ENCODE results near the gene IRF3.

IRF3 gene

DNA sequence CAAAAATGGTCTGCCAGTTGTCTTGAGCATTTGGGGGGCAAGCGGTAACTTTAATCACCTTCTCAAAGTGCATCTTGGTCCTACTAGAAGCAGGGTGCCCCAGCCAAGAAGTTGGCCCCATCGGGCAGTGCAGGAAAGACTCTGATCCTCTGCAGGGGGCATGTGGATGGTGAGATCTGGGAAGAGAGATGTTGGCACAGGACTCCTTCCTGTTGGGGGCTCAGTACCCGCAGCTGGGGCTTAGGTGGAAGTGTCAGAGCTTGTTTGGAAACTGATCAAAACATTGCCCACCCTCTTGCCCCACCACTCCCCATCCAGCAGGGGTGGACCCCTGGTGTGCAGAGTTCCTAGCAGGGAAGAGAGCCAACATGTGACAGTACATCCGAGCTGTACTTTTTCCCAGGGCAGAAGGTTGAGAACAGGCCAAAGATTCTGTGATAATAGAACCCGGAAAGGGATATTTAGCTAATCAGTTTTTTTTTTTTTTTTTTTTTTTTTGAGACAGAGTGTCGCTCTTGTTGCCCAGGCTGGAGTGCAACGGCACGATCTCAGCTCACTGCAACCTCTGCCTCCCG is 34.6 kb downstream of the IRF3 start:
- TF ChIP-seq SIN3A (IDR thresholded peaks at IDR 0.05; ENCODE audit: borderline replicate concordance, insufficient read depth, low read length): no peak
- 0 out of 2 replicates have a peak, but pooled peaks have one; percentile 28 for TF ChIP-seq POLR2AphosphoS5 (IDR thresholded peaks at IDR 0.05; ENCODE audit: low read depth, low read length)
- TF ChIP-seq FOXP2 (optimal IDR thresholded peaks at IDR 0.05; ENCODE audit: borderline replicate concordance, extremely low read depth, extremely low read length, insufficient read depth): no peak

DNA sequence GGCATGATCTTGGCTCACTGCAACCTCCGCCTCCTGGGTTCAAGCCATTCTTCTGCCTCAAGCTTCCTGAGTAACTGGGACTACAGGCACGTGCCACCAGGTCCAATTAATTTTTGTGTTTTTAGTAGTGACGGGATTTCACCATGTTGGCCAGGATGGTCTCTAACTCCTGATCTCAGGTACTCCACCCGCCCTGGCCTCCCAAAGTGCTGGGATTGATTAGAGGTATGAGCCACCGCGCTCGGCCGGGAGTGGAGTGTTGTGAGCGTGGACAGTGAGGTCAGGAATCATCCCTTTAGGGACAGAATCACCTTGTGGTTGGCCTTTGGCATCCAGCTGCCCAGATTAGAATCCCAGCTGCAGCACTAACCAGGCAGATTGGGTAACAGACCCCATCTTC is 36.0 kb downstream of the IRF3 start:
- no peak for TF ChIP-seq SIN3A (IDR thresholded peaks at IDR 0.05; ENCODE audit: borderline replicate concordance, insufficient read depth, low read length)
- no peak for TF ChIP-seq FOXP2 (optimal IDR thresholded peaks at IDR 0.05; ENCODE audit: borderline replicate concordance, extremely low read depth, extremely low read length, insufficient read depth)

DNA sequence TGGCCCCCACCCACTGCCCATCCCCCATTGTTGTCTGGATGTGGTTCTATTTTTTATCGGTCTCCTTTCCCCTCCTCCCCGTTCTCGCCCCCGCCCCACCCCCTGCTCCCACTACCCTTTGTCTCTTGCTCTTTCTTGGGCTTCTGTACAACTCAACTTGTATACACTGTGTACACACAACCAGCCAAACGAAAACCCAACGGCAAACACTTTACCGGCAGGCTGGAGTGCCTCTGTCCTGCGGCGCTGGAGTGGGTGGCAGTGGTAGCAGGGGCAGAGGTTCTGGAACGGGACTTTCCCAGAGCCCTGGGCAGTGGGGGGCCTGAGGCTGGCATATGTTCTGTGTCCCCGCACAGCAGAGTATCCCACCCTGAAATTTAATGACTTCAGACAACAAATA is 39.4 kb downstream of the IRF3 start:
- TF ChIP-seq SIN3A (IDR thresholded peaks at IDR 0.05; ENCODE audit: borderline replicate concordance, insufficient read depth, low read length): no peak
- no peak for TF ChIP-seq TAF1 (IDR thresholded peaks at IDR 0.05; ENCODE audit: borderline replicate concordance, insufficient read depth, low read length)
- TF ChIP-seq, protein P1, sequence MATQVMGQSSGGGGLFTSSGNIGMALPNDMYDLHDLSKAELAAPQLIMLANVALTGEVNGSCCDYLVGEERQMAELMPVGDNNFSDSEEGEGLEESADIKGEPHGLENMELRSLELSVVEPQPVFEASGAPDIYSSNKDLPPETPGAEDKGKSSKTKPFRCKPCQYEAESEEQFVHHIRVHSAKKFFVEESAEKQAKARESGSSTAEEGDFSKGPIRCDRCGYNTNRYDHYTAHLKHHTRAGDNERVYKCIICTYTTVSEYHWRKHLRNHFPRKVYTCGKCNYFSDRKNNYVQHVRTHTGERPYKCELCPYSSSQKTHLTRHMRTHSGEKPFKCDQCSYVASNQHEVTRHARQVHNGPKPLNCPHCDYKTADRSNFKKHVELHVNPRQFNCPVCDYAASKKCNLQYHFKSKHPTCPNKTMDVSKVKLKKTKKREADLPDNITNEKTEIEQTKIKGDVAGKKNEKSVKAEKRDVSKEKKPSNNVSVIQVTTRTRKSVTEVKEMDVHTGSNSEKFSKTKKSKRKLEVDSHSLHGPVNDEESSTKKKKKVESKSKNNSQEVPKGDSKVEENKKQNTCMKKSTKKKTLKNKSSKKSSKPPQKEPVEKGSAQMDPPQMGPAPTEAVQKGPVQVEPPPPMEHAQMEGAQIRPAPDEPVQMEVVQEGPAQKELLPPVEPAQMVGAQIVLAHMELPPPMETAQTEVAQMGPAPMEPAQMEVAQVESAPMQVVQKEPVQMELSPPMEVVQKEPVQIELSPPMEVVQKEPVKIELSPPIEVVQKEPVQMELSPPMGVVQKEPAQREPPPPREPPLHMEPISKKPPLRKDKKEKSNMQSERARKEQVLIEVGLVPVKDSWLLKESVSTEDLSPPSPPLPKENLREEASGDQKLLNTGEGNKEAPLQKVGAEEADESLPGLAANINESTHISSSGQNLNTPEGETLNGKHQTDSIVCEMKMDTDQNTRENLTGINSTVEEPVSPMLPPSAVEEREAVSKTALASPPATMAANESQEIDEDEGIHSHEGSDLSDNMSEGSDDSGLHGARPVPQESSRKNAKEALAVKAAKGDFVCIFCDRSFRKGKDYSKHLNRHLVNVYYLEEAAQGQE (IDR thresholded peaks at IDR 0.05; ENCODE audit: insufficient read depth in 1 of 2, low read depth in 2 of 2, low read length in 2 of 2): no peak
- TF ChIP-seq POLR2AphosphoS5 (IDR thresholded peaks at IDR 0.05; ENCODE audit: low read depth, low read length): no peak
- TF ChIP-seq FOXP2 (optimal IDR thresholded peaks at IDR 0.05; ENCODE audit: borderline replicate concordance, extremely low read depth, extremely low read length, insufficient read depth): no peak

DNA sequence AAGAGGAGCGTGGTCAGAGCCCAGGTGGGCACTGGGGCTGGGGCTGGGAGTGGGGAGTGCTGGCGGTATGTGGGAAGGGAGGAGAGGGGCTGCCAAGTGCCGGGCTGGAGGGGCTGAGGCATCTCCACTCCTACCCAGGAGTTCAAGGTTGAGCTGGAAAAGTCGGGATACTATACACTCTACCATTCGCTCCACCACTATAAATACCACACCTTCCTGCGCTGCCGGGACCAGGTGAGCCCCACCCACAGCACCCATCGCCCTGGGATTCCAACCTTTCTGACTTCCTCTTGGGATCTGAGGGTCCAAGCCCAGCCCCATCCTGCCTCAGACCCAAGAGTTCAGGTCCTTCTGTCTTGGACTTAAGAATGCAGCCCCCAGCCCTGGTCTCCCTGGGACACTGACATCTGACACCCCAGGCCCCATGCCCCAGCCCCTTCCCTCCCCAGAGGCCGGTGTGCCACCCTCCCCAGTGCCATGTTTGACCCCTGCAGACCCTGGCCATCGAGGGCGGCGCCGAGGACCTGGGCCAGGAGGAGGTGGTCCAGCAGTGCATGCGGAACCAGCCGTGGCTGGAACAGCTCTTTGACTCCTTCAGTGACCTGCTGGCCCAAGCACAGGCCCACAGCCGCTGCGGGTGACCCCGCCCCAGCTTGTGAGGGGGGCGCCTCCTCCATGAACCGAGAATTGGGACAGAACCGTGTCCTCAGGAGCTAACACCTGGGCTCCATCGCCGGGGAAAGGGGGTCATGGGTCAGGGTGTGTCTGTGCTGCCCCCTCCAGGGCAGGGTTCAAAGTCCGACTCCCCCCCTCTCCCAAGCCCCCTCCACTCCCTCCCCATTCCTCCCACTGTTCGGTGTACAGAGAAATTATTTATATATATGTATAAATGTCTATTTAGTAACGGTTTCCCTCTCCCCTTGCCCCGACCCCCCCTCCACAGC is 40.4 kb downstream of the IRF3 start:
- TF ChIP-seq, protein P1 (IDR thresholded peaks at IDR 0.05; ENCODE audit: insufficient read depth in 1 of 2, low read depth in 2 of 2, low read length in 2 of 2): no peak
- TF ChIP-seq SIN3A (IDR thresholded peaks at IDR 0.05; ENCODE audit: borderline replicate concordance, insufficient read depth, low read length) (no peak), POLR2AphosphoS5 (IDR thresholded peaks at IDR 0.05; ENCODE audit: low read depth, low read length) (no peak), FOXP2 (optimal IDR thresholded peaks at IDR 0.05; ENCODE audit: borderline replicate concordance, extremely low read depth, extremely low read length, insufficient read depth) (no peak), TAF1 (IDR thresholded peaks at IDR 0.05; ENCODE audit: borderline replicate concordance, insufficient read depth, low read length) (no peak)

DNA sequence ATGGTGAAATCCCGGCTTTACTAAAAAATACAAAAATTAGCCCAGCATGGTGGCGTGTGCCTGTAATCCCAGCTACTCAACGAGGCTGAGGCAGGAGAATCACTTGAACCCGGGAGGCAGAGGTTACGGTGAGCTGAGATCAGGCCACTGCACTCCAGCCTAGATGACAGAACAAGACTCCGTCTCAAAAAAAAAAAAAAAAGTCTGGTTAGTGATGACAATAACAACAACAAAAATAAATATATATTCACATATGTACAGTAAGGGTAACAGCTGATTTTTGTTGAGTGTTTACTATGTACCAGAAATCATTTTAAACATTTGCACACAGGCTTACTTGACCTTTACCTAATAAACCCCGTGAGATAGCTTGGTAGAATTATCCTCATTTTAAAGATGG is 48.7 kb downstream of the IRF3 start:
- TF ChIP-seq POLR2AphosphoS5 (IDR thresholded peaks at IDR 0.05; ENCODE audit: low read depth, low read length) (no peak), TAF1 (IDR thresholded peaks at IDR 0.05; ENCODE audit: borderline replicate concordance, insufficient read depth, low read length) (no peak), FOXP2 (optimal IDR thresholded peaks at IDR 0.05; ENCODE audit: borderline replicate concordance, extremely low read depth, extremely low read length, insufficient read depth) (no peak), SIN3A (IDR thresholded peaks at IDR 0.05; ENCODE audit: borderline replicate concordance, insufficient read depth, low read length) (no peak)
- TF ChIP-seq, protein P1 (IDR thresholded peaks at IDR 0.05; ENCODE audit: insufficient read depth in 1 of 2, low read depth in 2 of 2, low read length in 2 of 2): no peak

DNA sequence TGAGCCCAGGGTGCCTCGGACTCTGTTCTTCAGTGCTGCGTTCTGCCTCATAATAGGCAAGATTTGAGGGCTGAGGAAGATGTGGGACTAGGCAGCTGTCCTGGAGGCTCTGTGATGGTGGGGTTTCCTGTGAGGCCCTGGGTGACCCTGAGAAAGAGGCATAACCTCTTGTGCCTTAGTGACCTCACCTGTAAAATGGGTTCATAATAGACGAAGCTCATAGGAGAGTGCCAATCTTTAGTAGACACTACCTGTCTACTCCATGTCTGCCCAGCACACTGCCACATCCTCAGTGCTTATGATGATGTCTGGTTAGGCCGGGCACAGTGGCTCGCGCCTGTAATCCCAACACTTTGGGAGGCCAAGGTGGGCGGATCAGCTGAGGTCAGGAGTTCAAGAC is 49.1 kb downstream of the IRF3 start:
- TF ChIP-seq POLR2AphosphoS5 (IDR thresholded peaks at IDR 0.05; ENCODE audit: low read depth, low read length) (no peak), SIN3A (IDR thresholded peaks at IDR 0.05; ENCODE audit: borderline replicate concordance, insufficient read depth, low read length) (no peak), TAF1 (IDR thresholded peaks at IDR 0.05; ENCODE audit: borderline replicate concordance, insufficient read depth, low read length) (no peak), FOXP2 (optimal IDR thresholded peaks at IDR 0.05; ENCODE audit: borderline replicate concordance, extremely low read depth, extremely low read length, insufficient read depth) (no peak)
- TF ChIP-seq, protein P1 (IDR thresholded peaks at IDR 0.05; ENCODE audit: insufficient read depth in 1 of 2, low read depth in 2 of 2, low read length in 2 of 2): no peak
